Activated CD4-positive, CD25-positive, alpha-beta regulatory T cell treated with anti-CD3 and anti-CD28 coated beads, Interleukin-2, amount 50 U/mL, for 72 hours (primary cell): ENCODE data around the gene C1QTNF2.
"Not testable (repeated sequence)": the region's sequence is repeated elsewhere in the genome, so short reads cannot be mapped to it uniquely, and the experiment has no call there.

Experiments
- DNase-seq: peaks from one replicate; pipeline ENCODE4 v3.0.0; 2021

C1QTNF2 gene

GRCh38 chr5:160339406-160340130, 30.9 kb downstream of the C1QTNF2 start:
- DNase-seq = no peak

- DNase-seq = not testable (repeated sequence)
These were observed 35.7 kb downstream of the C1QTNF2 start for GRCh38 chr5:160334716-160335115.

GRCh38 chr5:160333721-160334120, 36.7 kb downstream of the C1QTNF2 start:
- no peak for DNase-seq

GRCh38 chr5:160330212-160330611, 40.2 kb downstream of the C1QTNF2 start:
- DNase-seq = no peak

- no peak for DNase-seq
These were observed 42.6 kb downstream of the C1QTNF2 start for GRCh38 chr5:160327818-160328217.

GRCh38 chr5:160326981-160327380, 43.4 kb downstream of the C1QTNF2 start:
- DNase-seq = no peak

GRCh38 chr5:160325716-160326115, 44.7 kb downstream of the C1QTNF2 start:
- DNase-seq = no peak

GRCh38 chr5:160324886-160325285, 45.5 kb downstream of the C1QTNF2 start:
- DNase-seq = no peak

- DNase-seq = no peak
These were observed 52.0 kb downstream of the C1QTNF2 start for GRCh38 chr5:160318409-160318808.

- DNase-seq = no peak
These were observed 53.0 kb downstream of the C1QTNF2 start for GRCh38 chr5:160317434-160317833.

GRCh38 chr5:160315968-160316367, 54.5 kb downstream of the C1QTNF2 start:
- no peak for DNase-seq

GRCh38 chr5:160312960-160313727, 57.3 kb downstream of the C1QTNF2 start:
- DNase-seq = no peak

- no peak for DNase-seq
These were observed 58.1 kb downstream of the C1QTNF2 start, which contains the start of gene CCNJL for GRCh38 chr5:160312134-160312959. Gene CCNJL, minus strand, starts transcription at chr5:160312564. Its CDS starts 641 bp downstream, at chr5:160311923.

GRCh38 chr5:160311491-160312133, 58.8 kb downstream of the C1QTNF2 start:
- DNase-seq = no peak

GRCh38 chr5:160310552-160311295, 59.7 kb downstream of the C1QTNF2 start:
- no peak for DNase-seq

GRCh38 chr5:160310140-160310539, 60.3 kb downstream of the C1QTNF2 start:
- no peak for DNase-seq

GRCh38 chr5:160306696-160307095, 63.7 kb downstream of the C1QTNF2 start:
- no peak for DNase-seq

GRCh38 chr5:160305319-160305718, 65.1 kb downstream of the C1QTNF2 start:
- DNase-seq = no peak

GRCh38 chr5:160303690-160304089, 66.7 kb downstream of the C1QTNF2 start:
- DNase-seq = no peak

- no peak for DNase-seq
These were observed 72.2 kb downstream of the C1QTNF2 start for GRCh38 chr5:160298189-160298588.

- DNase-seq = no peak
These were observed 72.7 kb downstream of the C1QTNF2 start for GRCh38 chr5:160297776-160298175.
